Stimulated activated CD8-positive, alpha-beta memory T cell treated with anti-CD3 and anti-CD28 coated beads, Interleukin-12 subunit alpha, Interleukin-12 subunit beta, amount 100 ng/mL, for 4 hours (primary cell): ENCODE results near the gene GSTCD.
"Not testable (repeated sequence)": the region's sequence is repeated elsewhere in the genome, so short reads cannot be mapped to it uniquely, and the experiment has no call there.

ENCODE experiments used
- DNase-seq: peaks from one replicate; pipeline ENCODE4 v3.0.0-alpha.2; 2020; ENCODE audit warnings: low read depth

The GSTCD gene

GRCh38 chr4:105807496-105807895 is 98.9 kb downstream of the GSTCD start:
- DNase-seq = no peak

- DNase-seq = no peak
These were observed 99.6 kb downstream of the GSTCD start for GRCh38 chr4:105808030-105808749.

- no peak for DNase-seq
These were observed 100.1 kb downstream of the GSTCD start for GRCh38 chr4:105808750-105809041.

- no peak for DNase-seq
These were observed 107.1 kb downstream of the GSTCD start for GRCh38 chr4:105815701-105816100.

GRCh38 chr4:105822061-105822460 is 113.5 kb downstream of the GSTCD start:
- DNase-seq = no peak

GRCh38 chr4:105828074-105828473 is 119.5 kb downstream of the GSTCD start:
- DNase-seq = no peak

GRCh38 chr4:105831189-105831588 is 122.6 kb downstream of the GSTCD start:
- DNase-seq = no peak

GRCh38 chr4:105835177-105835576 is 126.6 kb downstream of the GSTCD start:
- no peak for DNase-seq

- no peak for DNase-seq
These were observed 128.0 kb downstream of the GSTCD start for GRCh38 chr4:105836537-105836936.

GRCh38 chr4:105837037-105837436 is 128.5 kb downstream of the GSTCD start:
- no peak for DNase-seq

GRCh38 chr4:105838082-105838481 is 129.5 kb downstream of the GSTCD start:
- no peak for DNase-seq

GRCh38 chr4:105840426-105841174 is 132.0 kb downstream of the GSTCD start:
- DNase-seq = no peak

GRCh38 chr4:105843941-105844340 is 135.4 kb downstream of the GSTCD start:
- DNase-seq = no peak

GRCh38 chr4:105845559-105845958 is 137.0 kb downstream of the GSTCD start:
- no peak for DNase-seq

GRCh38 chr4:105848359-105848758 is 139.8 kb downstream of the GSTCD start:
- not testable (repeated sequence) for DNase-seq

GRCh38 chr4:105851196-105851595 is 142.6 kb downstream of the GSTCD start:
- no peak for DNase-seq

- DNase-seq = not testable (repeated sequence)
These were observed 143.6 kb downstream of the GSTCD start for GRCh38 chr4:105852230-105852629.

GRCh38 chr4:105858466-105859040 is 150.0 kb downstream of the GSTCD start:
- no peak for DNase-seq

- no peak for DNase-seq
These were observed 150.6 kb downstream of the GSTCD start for GRCh38 chr4:105859233-105859632.

GRCh38 chr4:105870963-105871362 is 162.4 kb downstream of the GSTCD start:
- no peak for DNase-seq

GRCh38 chr4:105871997-105872396 is 163.4 kb downstream of the GSTCD start:
- DNase-seq = no peak

- DNase-seq = no peak
These were observed 166.6 kb downstream of the GSTCD start for GRCh38 chr4:105875233-105875632.

GRCh38 chr4:105878668-105879067 is 170.1 kb downstream of the GSTCD start:
- no peak for DNase-seq
